ENCODE measurements around the gene CEP120.
A peak's percentile ranks its signal among the peaks of the same experiment; 100 is the strongest.

CEP120 gene

GRCh38 chr5:123299136-123299535, 124.1 kb downstream of the CEP120 start:
- no peak for DNase-seq (ENCODE audit: low read depth)

GRCh38 chr5:123298335-123299030, 124.7 kb downstream of the CEP120 start:
- no peak for DNase-seq (ENCODE audit: low read depth)

- peak; percentile 0 for DNase-seq (ENCODE audit: low read depth)
These were observed 125.3 kb downstream of the CEP120 start for GRCh38 chr5:123297866-123298265.

GRCh38 chr5:123297198-123297831, 125.9 kb downstream of the CEP120 start:
- no peak for DNase-seq (ENCODE audit: low read depth)

Measured in iris pigment epithelial cell (primary cell).